ENCODE results near the gene DCDC2B. TPM values are rescaled to one million over a fixed set of nuclear protein-coding genes. Genes with fewer than 3 reads are reported as not detected.
A peak's percentile ranks its signal among the peaks of the same experiment; 100 is the strongest.

The DCDC2B gene
- total RNA-seq, 1 experiment from 2014 or later, result not detected

- CTCF ChIA-PET, result no interaction called here
- intact Hi-C loops (cut with micrococcal nuclease; ENCODE audit: unreplicated experiment), result no loop called here
- POLR2A ChIA-PET (ENCODE audit: low non-redundant PET), result no interaction called here
- DNase-seq (ENCODE audit: low spot score), result no peak
- Histone ChIP-seq H3K4me3 (ENCODE audit: low read depth, low read length, poor library complexity, severe bottlenecking) (no peak overlapping the region), H3K27me3 (replicated peaks; ENCODE audit: insufficient read depth, low read depth, low read length, poor library complexity) (no peaks in the 10 kb centered on the region), H3K4me1 (ENCODE audit: insufficient read depth, low read length, poor library complexity, severe bottlenecking) (peaks cover 19% of the 10 kb centered on the region), H3K27ac (ENCODE audit: low read depth, low read length, poor library complexity, severe bottlenecking) (no peak overlapping the region), H3K36me3 (ENCODE audit: insufficient read depth, low read length, poor library complexity, severe bottlenecking) (peaks cover 73% of the 10 kb centered on the region), H3K9me3 (ENCODE audit: low read depth, low read length, poor library complexity, severe bottlenecking) (no peaks in the 10 kb centered on the region)
- no TSS peak for BruUV-seq (replicated peaks)
- TF ChIP-seq CTCF (conservative IDR thresholded peaks at IDR 0.05; ENCODE audit: low read depth, low read length) (no peak), EZH2 (IDR thresholded peaks at IDR 0.05; ENCODE audit: borderline replicate concordance, low read depth, low read length, poor library complexity, severe bottlenecking) (no peak)
Measured at GRCh38 chr1:32184650-32185049, 24.2 kb upstream of the DCDC2B start.

- intact Hi-C loops (cut with micrococcal nuclease; ENCODE audit: unreplicated experiment), result no loop called here
- H3K4me3 ChIP-seq (ENCODE audit: low read depth, low read length, poor library complexity, severe bottlenecking), result no peak overlapping the region
- H3K36me3 ChIP-seq (ENCODE audit: insufficient read depth, low read length, poor library complexity, severe bottlenecking), result peaks cover 85% of the 10 kb centered on the region
- ChIA-PET CTCF (no interaction called here), POLR2A (ENCODE audit: low non-redundant PET) (no interaction called here)
- peak overlapping the region; percentile 60 for H3K27ac ChIP-seq (ENCODE audit: low read depth, low read length, poor library complexity, severe bottlenecking)
- BruUV-seq (replicated peaks), result no TSS peak
- H3K27me3 ChIP-seq (replicated peaks; ENCODE audit: insufficient read depth, low read depth, low read length, poor library complexity), result no peaks in the 10 kb centered on the region
- DNase-seq (ENCODE audit: low spot score), result no peak
- H3K4me1 ChIP-seq (ENCODE audit: insufficient read depth, low read length, poor library complexity, severe bottlenecking), result peaks cover 17% of the 10 kb centered on the region
- TF ChIP-seq CTCF (conservative IDR thresholded peaks at IDR 0.05; ENCODE audit: low read depth, low read length) (no peak), EZH2 (IDR thresholded peaks at IDR 0.05; ENCODE audit: borderline replicate concordance, low read depth, low read length, poor library complexity, severe bottlenecking) (no peak)
- no peaks in the 10 kb centered on the region for H3K9me3 ChIP-seq (ENCODE audit: low read depth, low read length, poor library complexity, severe bottlenecking)
Measured at GRCh38 chr1:32186077-32186476, 22.8 kb upstream of the DCDC2B start.

- no TSS peak for BruUV-seq (replicated peaks)
- intact Hi-C loops (cut with micrococcal nuclease; ENCODE audit: unreplicated experiment), result no loop called here
Measured at GRCh38 chr1:32186491-32186890, 22.4 kb upstream of the DCDC2B start.

More at GRCh38 chr1:32186491-32186890, 22.4 kb upstream of the DCDC2B start:
- POLR2A ChIA-PET (ENCODE audit: low non-redundant PET), result no interaction called here
- peaks cover 13% of the 10 kb centered on the region for H3K4me1 ChIP-seq (ENCODE audit: insufficient read depth, low read length, poor library complexity, severe bottlenecking)
- H3K27me3 ChIP-seq (replicated peaks; ENCODE audit: insufficient read depth, low read depth, low read length, poor library complexity), result no peaks in the 10 kb centered on the region
- TF ChIP-seq CTCF (conservative IDR thresholded peaks at IDR 0.05; ENCODE audit: low read depth, low read length), result no peak
- TF ChIP-seq EZH2 (IDR thresholded peaks at IDR 0.05; ENCODE audit: borderline replicate concordance, low read depth, low read length, poor library complexity, severe bottlenecking), result no peak
- H3K4me3 ChIP-seq (ENCODE audit: low read depth, low read length, poor library complexity, severe bottlenecking), result no peak overlapping the region
- peak overlapping the region; percentile 60 for H3K27ac ChIP-seq (ENCODE audit: low read depth, low read length, poor library complexity, severe bottlenecking)
- CTCF ChIA-PET, result no interaction called here
- H3K36me3 ChIP-seq (ENCODE audit: insufficient read depth, low read length, poor library complexity, severe bottlenecking), result peaks cover 85% of the 10 kb centered on the region
- H3K9me3 ChIP-seq (ENCODE audit: low read depth, low read length, poor library complexity, severe bottlenecking), result no peaks in the 10 kb centered on the region
- no peak for DNase-seq (ENCODE audit: low spot score)

Measured in A673 (cell line).